Fibroblast of lung (primary cell): ENCODE measurements around the gene CD3G. TPM values are rescaled to one million over a fixed set of nuclear protein-coding genes. Genes with fewer than 3 reads are reported as not detected.

ENCODE experiments used
- DNase-seq, 2 donors: peaks; one replicate each; pipeline versions ENCODE4 v3.0.0 to v3.0.0-alpha.2; 2010; ENCODE audit warnings: low read depth in 2 of 2
- H2AFZ ChIP-seq: 2 replicates; pipeline ENCODE4 v1.5.1; 2012; ENCODE audit warnings: low read length, control low read depth, inconsistent platforms
- H3K27ac ChIP-seq: 2 replicates; pipeline ENCODE4 v1.5.1; 2011; ENCODE audit warnings: low read length, control low read depth; ENCODE audit not compliant: insufficient read depth
- H3K27me3 ChIP-seq: 2 replicates; pipeline ENCODE4 v1.5.1; 2011; ENCODE audit warnings: mild to moderate bottlenecking, low read length; ENCODE audit not compliant: control insufficient read depth, insufficient read depth
- H3K36me3 ChIP-seq: 2 replicates; pipeline ENCODE4 v1.5.1; 2011; ENCODE audit warnings: low read length; ENCODE audit not compliant: control insufficient read depth, insufficient read depth
- H3K4me1 ChIP-seq: 2 replicates; pipeline ENCODE4 v1.5.1; 2011; ENCODE audit warnings: low read length; ENCODE audit not compliant: control insufficient read depth, insufficient read depth; ENCODE audit errors: extremely low read depth
- H3K4me2 ChIP-seq: 2 replicates; pipeline ENCODE4 v1.5.1; 2011; ENCODE audit warnings: low read length, control low read depth; ENCODE audit not compliant: insufficient read depth; ENCODE audit errors: extremely low read depth
- H3K4me3 ChIP-seq, 4 experiments: fragments of 200-600 bp in 1 of 4; sonication (generic) in 1 of 4; replicated peaks in 1 of 4; 2 replicates each; pipeline ENCODE4 v1.5.1; 2011 to 2016; ENCODE audit warnings: low read length in 4 of 4, low read depth in 3 of 4, mild to moderate bottlenecking in 3 of 4, control low read depth in 2 of 4, inconsistent platforms in 1 of 4, mixed read lengths in 1 of 4; ENCODE audit not compliant: insufficient read depth in 1 of 4; ENCODE audit errors: control extremely low read depth in 1 of 4
- H3K79me2 ChIP-seq: 2 replicates; pipeline ENCODE4 v1.5.1; 2012; ENCODE audit warnings: mild to moderate bottlenecking, low read length, inconsistent platforms; ENCODE audit not compliant: control insufficient read depth, insufficient read depth
- H3K9ac ChIP-seq: 2 replicates; pipeline ENCODE4 v1.5.1; 2011; ENCODE audit warnings: mild to moderate bottlenecking, low read length, control low read depth; ENCODE audit not compliant: insufficient read depth
- H3K9me3 ChIP-seq: 2 replicates; pipeline ENCODE4 v1.5.1; 2012; ENCODE audit warnings: low read depth, low read length; ENCODE audit not compliant: control insufficient read depth, insufficient read depth
- H4K20me1 ChIP-seq: 2 replicates; pipeline ENCODE4 v1.5.1; 2011; ENCODE audit warnings: low read length; ENCODE audit not compliant: control insufficient read depth, insufficient read depth; ENCODE audit errors: extremely low read depth
- EZH2 ChIP-seq: IDR thresholded peaks from 2 replicates; pipeline ENCODE4 v1.5.1; 2012; ENCODE audit warnings: low read length, control low read depth, mild to moderate bottlenecking; ENCODE audit errors: missing control alignments
- polyA plus RNA-seq, 2 donors: library from polyadenylated mRNA; depleted of rRNA in 1 of 2; stranded (reverse) in 1 of 2; unstranded in 1 of 2; fragments of >200 nt; gene quantifications; 2 replicates each; pipeline ENCODE4 v1.2.1, GENCODE V29; 2011 to 2012; ENCODE audit warnings: missing spikeins in 1 of 2
- total RNA-seq: library from RNA; depleted of rRNA; stranded (reverse); fragments of >200 nt; gene quantifications from 2 replicates; pipeline ENCODE4 v1.2.1, GENCODE V29; 2014
- TF ChIP-seq, protein P1 (sequence below), 2 donors: IDR thresholded peaks in 1 of 2; conservative IDR thresholded peaks in 1 of 2; 1 replicate in 1 of 2; 2 replicates in 1 of 2; pipeline ENCODE4 v1.5.1; 2011 to 2012; ENCODE audit warnings: low read length in 2 of 2, control low read depth in 1 of 2, inconsistent platforms in 1 of 2, low read depth in 1 of 2, mild to moderate bottlenecking in 1 of 2

Gene CD3G
- total and polyA plus RNA-seq, 2 donors (not counting 1 experiment from before 2014, with no cell fraction given): not detected

DNA sequence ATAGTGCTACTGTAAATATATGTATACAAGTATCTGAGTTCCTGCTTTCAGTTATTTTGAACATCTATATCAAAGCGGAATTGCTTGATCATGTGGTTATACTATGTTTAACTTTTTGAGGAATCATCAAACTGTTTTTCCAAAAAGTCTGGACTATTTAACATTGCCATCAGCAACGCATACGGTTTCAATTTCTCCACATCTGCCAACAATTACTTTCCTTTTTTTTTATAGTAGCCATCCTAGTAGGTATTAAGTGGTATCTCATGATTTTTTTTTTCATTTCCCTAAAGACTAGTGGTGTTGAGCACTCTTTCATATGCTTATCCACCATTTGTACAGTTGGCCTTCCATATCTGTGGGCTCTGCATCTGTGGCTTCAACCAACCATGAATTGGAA, 13.9 kb downstream of the CD3G start:
- Histone ChIP-seq H3K36me3 (no peaks in the 10 kb centered on the region), H3K4me1 (no peaks in the 10 kb centered on the region), H2AFZ (no peak overlapping the region), H3K79me2 (peaks cover 32% of the 10 kb centered on the region), H4K20me1 (no peaks in the 10 kb centered on the region), H3K4me3 (no peak overlapping the region), H3K27me3 (no peaks in the 10 kb centered on the region), H3K9me3 (no peaks in the 10 kb centered on the region), H3K9ac (no peak overlapping the region), H3K4me2 (no peak overlapping the region), H3K27ac (no peak overlapping the region)
- TF ChIP-seq EZH2: no peak
- TF ChIP-seq, protein P1, sequence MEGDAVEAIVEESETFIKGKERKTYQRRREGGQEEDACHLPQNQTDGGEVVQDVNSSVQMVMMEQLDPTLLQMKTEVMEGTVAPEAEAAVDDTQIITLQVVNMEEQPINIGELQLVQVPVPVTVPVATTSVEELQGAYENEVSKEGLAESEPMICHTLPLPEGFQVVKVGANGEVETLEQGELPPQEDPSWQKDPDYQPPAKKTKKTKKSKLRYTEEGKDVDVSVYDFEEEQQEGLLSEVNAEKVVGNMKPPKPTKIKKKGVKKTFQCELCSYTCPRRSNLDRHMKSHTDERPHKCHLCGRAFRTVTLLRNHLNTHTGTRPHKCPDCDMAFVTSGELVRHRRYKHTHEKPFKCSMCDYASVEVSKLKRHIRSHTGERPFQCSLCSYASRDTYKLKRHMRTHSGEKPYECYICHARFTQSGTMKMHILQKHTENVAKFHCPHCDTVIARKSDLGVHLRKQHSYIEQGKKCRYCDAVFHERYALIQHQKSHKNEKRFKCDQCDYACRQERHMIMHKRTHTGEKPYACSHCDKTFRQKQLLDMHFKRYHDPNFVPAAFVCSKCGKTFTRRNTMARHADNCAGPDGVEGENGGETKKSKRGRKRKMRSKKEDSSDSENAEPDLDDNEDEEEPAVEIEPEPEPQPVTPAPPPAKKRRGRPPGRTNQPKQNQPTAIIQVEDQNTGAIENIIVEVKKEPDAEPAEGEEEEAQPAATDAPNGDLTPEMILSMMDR (conservative IDR thresholded peaks at IDR 0.05 in 1 of 2, IDR thresholded peaks at IDR 0.05 in 1 of 2; ENCODE audit: low read depth in 1 of 2, low read length in 2 of 2): no peak
- DNase-seq: no peak

- peak within 1 kb of the TSS; percentile 73 for H3K9ac ChIP-seq
- no peaks in the 10 kb centered on the region for H3K36me3 ChIP-seq
- H4K20me1 ChIP-seq: no peaks in the 10 kb centered on the region
- peaks cover 38% of the 10 kb centered on the region for H3K79me2 ChIP-seq
- peak within 1 kb of the TSS; percentile 99 for H2AFZ ChIP-seq
- peak within 1 kb of the TSS; percentile 73 for H3K27ac ChIP-seq
- peak within 1 kb of the TSS; percentile 82 to 98 (median 92) for H3K4me3 ChIP-seq
- no peaks in the 10 kb centered on the region for H3K9me3 ChIP-seq
- TF ChIP-seq, protein P1 (conservative IDR thresholded peaks at IDR 0.05 in 1 of 2, IDR thresholded peaks at IDR 0.05 in 1 of 2; ENCODE audit: low read depth in 1 of 2, low read length in 2 of 2): no peak
- TF ChIP-seq EZH2: no peak
- no peaks in the 10 kb centered on the region for H3K27me3 ChIP-seq
- DNase-seq: peak; percentile 91 to 95
- peak within 1 kb of the TSS; percentile 81 for H3K4me2 ChIP-seq
- no peaks in the 10 kb centered on the region for H3K4me1 ChIP-seq
Observed at GRCh38 chr11:118359295-118359958, 15.3 kb downstream of the CD3G start, which contains the start of gene UBE4A. UBE4A (plus strand) TSS chr11:118359600; CDS start chr11:118365081, 5,481 bp downstream.

- no peak overlapping the region for H3K4me3 ChIP-seq
- H3K9me3 ChIP-seq: no peaks in the 10 kb centered on the region
- TF ChIP-seq, protein P1 (conservative IDR thresholded peaks at IDR 0.05 in 1 of 2, IDR thresholded peaks at IDR 0.05 in 1 of 2; ENCODE audit: low read depth in 1 of 2, low read length in 2 of 2): no peak
- no peak for TF ChIP-seq EZH2
- no peaks in the 10 kb centered on the region for H3K27me3 ChIP-seq
- H3K4me1 ChIP-seq: no peaks in the 10 kb centered on the region
- H2AFZ ChIP-seq: no peak overlapping the region
- no peak overlapping the region for H3K9ac ChIP-seq
- peaks cover 3% of the 10 kb centered on the region for H3K36me3 ChIP-seq
- no peak overlapping the region for H3K27ac ChIP-seq
- H4K20me1 ChIP-seq: no peaks in the 10 kb centered on the region
- DNase-seq: no peak
- H3K4me2 ChIP-seq: no peak overlapping the region
- peaks cover 31% of the 10 kb centered on the region for H3K79me2 ChIP-seq
Observed at GRCh38 chr11:118364956-118365615, 20.9 kb downstream of the CD3G start.
